Measurements from ENCODE around the gene NUCKS1. TPM values are rescaled to one million over a fixed set of nuclear protein-coding genes. Genes with fewer than 3 reads are reported as not detected.
A peak's percentile ranks its signal among the peaks of the same experiment; 100 is the strongest.

The NUCKS1 gene
- polyA plus RNA-seq (116 and 134 TPM in 2 replicates), polyA minus RNA-seq (197 and 216 TPM in 2 replicates)

GRCh38 chr1:205750138-205751035 lies at the start of gene NUCKS1:
TSS of gene NUCKS1 (minus strand) at chr1:205750182. CDS start at chr1:205749973, 209 bp downstream.
- peak within 1 kb of the TSS; percentile 81 for H3K4me3 ChIP-seq (ENCODE audit: low read length)
- H4K20me1 ChIP-seq (ENCODE audit: insufficient read depth) = peaks cover 23% of the 10 kb centered on the region
- no peaks in the 10 kb centered on the region for H3K27me3 ChIP-seq (ENCODE audit: insufficient read depth, low read depth, low read length)
- H3K9ac ChIP-seq (ENCODE audit: low read length) = peak within 1 kb of the TSS; percentile 89
- H3K36me3 ChIP-seq (ENCODE audit: insufficient read depth, low read length) = no peaks in the 10 kb centered on the region
- no peaks in the 10 kb centered on the region for H3F3A ChIP-seq (ENCODE audit: insufficient read depth, low read length, poor library complexity, severe bottlenecking)
- TF ChIP-seq RAD21 (conservative IDR thresholded peaks at IDR 0.05) (no peak), MXI1 (conservative IDR thresholded peaks at IDR 0.05; ENCODE audit: poor library complexity, severe bottlenecking) (peak; percentile 28), POLR2AphosphoS5 (IDR thresholded peaks at IDR 0.05) (peak; percentile 89), EZH2 (IDR thresholded peaks at IDR 0.05; ENCODE audit: borderline replicate concordance, insufficient read depth, low read length, poor library complexity, severe bottlenecking) (no peak), TAF1 (IDR thresholded peaks at IDR 0.05; ENCODE audit: low read depth) (peak; percentile 74), EP300 (conservative IDR thresholded peaks at IDR 0.05; ENCODE audit: poor library complexity, severe bottlenecking) (peak; percentile 98), SMC3 (conservative IDR thresholded peaks at IDR 0.05; ENCODE audit: poor library complexity) (peak; percentile 30), CTCF (IDR thresholded peaks at IDR 0.05; ENCODE audit: poor library complexity, severe bottlenecking) (peak; percentile 47), REST (IDR thresholded peaks at IDR 0.05; ENCODE audit: borderline replicate concordance) (peak; percentile 79)
- H3K9me2 ChIP-seq (ENCODE audit: insufficient read depth, low read length) = no peaks in the 10 kb centered on the region
- H3K4me2 ChIP-seq (ENCODE audit: low read length) = peak within 1 kb of the TSS; percentile 74
- H3K79me2 ChIP-seq (replicated peaks; ENCODE audit: insufficient read depth, low read length) = peaks cover 36% of the 10 kb centered on the region
- no peaks in the 10 kb centered on the region for H3K9me3 ChIP-seq (ENCODE audit: low read length)
- peak within 1 kb of the TSS; percentile 92 for H2AFZ ChIP-seq (ENCODE audit: low read depth, low read length)
- H3K27ac ChIP-seq (ENCODE audit: low read length) = peak within 1 kb of the TSS; percentile 89

- Histone ChIP-seq H3K9ac (ENCODE audit: low read length) (no peak overlapping the region), H2AFZ (ENCODE audit: low read depth, low read length) (no peak overlapping the region), H4K20me1 (ENCODE audit: insufficient read depth) (no peaks in the 10 kb centered on the region), H3K9me3 (ENCODE audit: low read length) (no peaks in the 10 kb centered on the region), H3K36me3 (ENCODE audit: insufficient read depth, low read length) (peaks cover 7% of the 10 kb centered on the region), H3K79me2 (replicated peaks; ENCODE audit: insufficient read depth, low read length) (no peaks in the 10 kb centered on the region), H3K27me3 (ENCODE audit: insufficient read depth, low read depth, low read length) (no peaks in the 10 kb centered on the region), H3K4me3 (ENCODE audit: low read length) (no peak overlapping the region), H3K4me2 (ENCODE audit: low read length) (no peak overlapping the region), H3K27ac (ENCODE audit: low read length) (no peak overlapping the region), H3F3A (ENCODE audit: insufficient read depth, low read length, poor library complexity, severe bottlenecking) (no peaks in the 10 kb centered on the region), H3K9me2 (ENCODE audit: insufficient read depth, low read length) (no peaks in the 10 kb centered on the region)
- TF ChIP-seq POLR2AphosphoS5 (IDR thresholded peaks at IDR 0.05) (no peak), CTCF (IDR thresholded peaks at IDR 0.05; ENCODE audit: poor library complexity, severe bottlenecking) (no peak), TAF1 (IDR thresholded peaks at IDR 0.05; ENCODE audit: low read depth) (no peak), EZH2 (IDR thresholded peaks at IDR 0.05; ENCODE audit: borderline replicate concordance, insufficient read depth, low read length, poor library complexity, severe bottlenecking) (no peak), EP300 (conservative IDR thresholded peaks at IDR 0.05; ENCODE audit: poor library complexity, severe bottlenecking) (no peak), REST (IDR thresholded peaks at IDR 0.05; ENCODE audit: borderline replicate concordance) (no peak), SMC3 (conservative IDR thresholded peaks at IDR 0.05; ENCODE audit: poor library complexity) (no peak), RAD21 (conservative IDR thresholded peaks at IDR 0.05) (no peak), MXI1 (conservative IDR thresholded peaks at IDR 0.05; ENCODE audit: poor library complexity, severe bottlenecking) (no peak)
Measured at GRCh38 chr1:205798577-205798976, 48.6 kb upstream of the NUCKS1 start.

Data from neural cell (in vitro differentiated cells).